Astrocyte (in vitro differentiated cells and primary cell): ENCODE results near the gene CNDP2.

Source experiments
- CTCF ChIP-seq: IDR thresholded peaks from 2 replicates; pipeline ENCODE4 v1.5.1; 2011; ENCODE audit warnings: low read depth, mild to moderate bottlenecking, inconsistent platforms, low read length, moderate library complexity; ENCODE audit not compliant: insufficient read depth
- EZH2 ChIP-seq: IDR thresholded peaks from 2 replicates; pipeline ENCODE4 v1.6.1; 2012; ENCODE audit warnings: mild to moderate bottlenecking, low read length, inconsistent platforms; ENCODE audit not compliant: insufficient read depth

- TF ChIP-seq CTCF: no peak
- TF ChIP-seq EZH2: no peak
Measured at GRCh38 chr18:74480149-74480651, 16.0 kb upstream of the CNDP2 start.
